ENCODE results near the gene CSTF1.

Gene CSTF1

DNA sequence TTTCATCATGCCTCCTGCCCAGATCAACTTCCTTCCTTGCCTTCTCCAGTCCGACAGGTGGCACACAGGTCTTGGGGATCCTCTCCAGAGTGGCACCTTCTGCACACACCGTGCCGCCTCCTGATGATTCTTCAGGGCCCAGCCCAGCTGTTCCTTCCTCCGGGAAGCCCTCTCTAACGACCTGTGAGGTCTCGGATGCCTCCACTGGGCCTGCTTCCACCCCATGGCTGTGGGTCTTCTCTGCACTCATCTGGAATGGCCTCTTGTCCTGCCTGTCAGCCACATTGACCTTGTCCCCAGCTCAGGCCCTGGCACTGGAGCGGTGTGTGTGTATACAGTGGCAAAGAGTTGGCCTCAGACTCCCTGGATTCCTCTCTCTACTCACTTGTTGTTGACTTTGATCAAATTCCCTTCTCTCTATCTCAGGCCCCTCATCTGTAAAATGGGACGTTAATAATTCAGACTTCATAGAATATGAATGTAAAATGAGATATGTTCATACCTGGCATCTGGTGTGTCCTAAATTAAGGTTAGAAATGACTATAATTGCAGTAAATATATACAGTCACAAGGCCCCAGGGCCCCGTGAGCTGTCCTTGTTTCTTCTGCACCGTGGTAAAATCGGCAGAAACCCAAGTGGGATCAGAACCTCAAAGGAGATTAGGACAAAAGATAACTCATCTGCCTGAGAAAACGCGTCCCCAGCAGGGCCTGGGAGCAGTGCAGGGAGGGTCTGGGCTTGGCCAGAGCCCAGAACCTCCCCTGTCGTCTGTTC, 32.1 kb upstream of the CSTF1 start:
- Mint-ChIP-seq H3K9me3 (no peaks in the 10 kb centered on the region), H3K4me3 (peak overlapping the region; percentile 85), H3K36me3 (ENCODE audit: low read depth) (no peaks in the 10 kb centered on the region), H3K27me3 (no peaks in the 10 kb centered on the region), H3K27ac (peak overlapping the region; percentile 16), H3K4me1 (ENCODE audit: low read depth) (peaks cover 21% of the 10 kb centered on the region)
- no peak for DNase-seq

- peaks cover 4% of the 10 kb centered on the region for H3K36me3 Mint-ChIP-seq (ENCODE audit: low read depth)
- DNase-seq = no peak
- H3K4me3 Mint-ChIP-seq = no peak overlapping the region
- H3K27me3 Mint-ChIP-seq = no peaks in the 10 kb centered on the region
- H3K27ac Mint-ChIP-seq = no peak overlapping the region
- no peaks in the 10 kb centered on the region for H3K9me3 Mint-ChIP-seq
- H3K4me1 Mint-ChIP-seq (ENCODE audit: low read depth) = peaks cover 21% of the 10 kb centered on the region
These were observed 31.6 kb upstream of the CSTF1 start for GRCh38 chr20:56360908-56361205.

- H3K4me3 Mint-ChIP-seq = no peak overlapping the region
- no peaks in the 10 kb centered on the region for H3K9me3 Mint-ChIP-seq
- H3K27ac Mint-ChIP-seq = no peak overlapping the region
- H3K27me3 Mint-ChIP-seq = no peaks in the 10 kb centered on the region
- no peak for DNase-seq
- H3K36me3 Mint-ChIP-seq (ENCODE audit: low read depth) = peaks cover 14% of the 10 kb centered on the region
- H3K4me1 Mint-ChIP-seq (ENCODE audit: low read depth) = peaks cover 21% of the 10 kb centered on the region
These were observed 30.5 kb upstream of the CSTF1 start for GRCh38 chr20:56361900-56362299.

GRCh38 chr20:56362833-56363413, 29.5 kb upstream of the CSTF1 start:
- Mint-ChIP-seq H3K27me3 (no peaks in the 10 kb centered on the region), H3K4me1 (ENCODE audit: low read depth) (peaks cover 21% of the 10 kb centered on the region), H3K9me3 (no peaks in the 10 kb centered on the region), H3K4me3 (no peak overlapping the region), H3K36me3 (ENCODE audit: low read depth) (peaks cover 24% of the 10 kb centered on the region), H3K27ac (no peak overlapping the region)
- no peak for DNase-seq

- peaks cover 29% of the 10 kb centered on the region for H3K36me3 Mint-ChIP-seq (ENCODE audit: low read depth)
- no peak for DNase-seq
- H3K4me3 Mint-ChIP-seq = no peak overlapping the region
- H3K4me1 Mint-ChIP-seq (ENCODE audit: low read depth) = peaks cover 17% of the 10 kb centered on the region
- no peaks in the 10 kb centered on the region for H3K27me3 Mint-ChIP-seq
- H3K27ac Mint-ChIP-seq = no peak overlapping the region
- no peaks in the 10 kb centered on the region for H3K9me3 Mint-ChIP-seq
These were observed 29.0 kb upstream of the CSTF1 start for GRCh38 chr20:56363491-56363890.

DNA sequence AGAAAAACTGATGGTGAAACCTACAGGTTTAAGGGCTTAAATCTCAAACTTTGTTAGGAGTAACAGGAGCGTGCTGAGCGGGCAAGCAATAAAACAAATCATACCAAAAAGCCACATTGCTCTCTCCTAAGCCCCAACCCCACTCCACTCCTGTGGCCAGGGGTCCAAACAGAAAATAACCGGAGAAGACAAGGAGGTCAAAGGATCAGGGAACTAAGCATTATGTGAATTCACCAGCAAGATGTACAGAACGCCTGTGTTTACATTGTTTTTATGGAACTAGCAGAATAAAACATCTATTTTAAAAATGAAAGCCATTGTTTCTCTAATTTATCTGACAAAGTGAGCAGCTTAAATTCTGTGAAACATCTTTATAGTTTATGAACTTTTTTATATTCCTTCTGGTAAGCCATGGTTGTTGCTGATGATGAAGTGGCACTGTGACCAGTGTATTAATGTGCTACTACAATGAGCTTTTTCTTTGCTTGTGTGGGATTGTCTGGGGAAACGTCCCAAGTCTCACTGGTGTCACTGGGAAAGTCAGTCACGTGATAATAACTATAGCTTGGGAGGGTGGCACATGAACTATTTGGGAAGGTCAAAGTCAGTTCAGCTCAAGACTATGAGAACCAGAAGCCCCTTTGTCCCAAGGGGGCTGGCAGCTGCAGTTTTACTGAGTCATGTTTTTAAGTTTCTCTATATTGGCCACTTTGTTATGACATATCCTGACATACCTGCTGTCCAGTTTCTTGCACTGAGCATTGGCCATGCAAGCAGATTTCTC, 23.9 kb upstream of the CSTF1 start:
- no peaks in the 10 kb centered on the region for H3K27me3 Mint-ChIP-seq
- DNase-seq = no peak
- no peak overlapping the region for H3K4me3 Mint-ChIP-seq
- peaks cover 11% of the 10 kb centered on the region for H3K4me1 Mint-ChIP-seq (ENCODE audit: low read depth)
- H3K27ac Mint-ChIP-seq = no peak overlapping the region
- no peaks in the 10 kb centered on the region for H3K9me3 Mint-ChIP-seq
- peaks cover 78% of the 10 kb centered on the region for H3K36me3 Mint-ChIP-seq (ENCODE audit: low read depth)

- Mint-ChIP-seq H3K4me1 (ENCODE audit: low read depth) (peaks cover 17% of the 10 kb centered on the region), H3K9me3 (no peaks in the 10 kb centered on the region), H3K27me3 (no peaks in the 10 kb centered on the region), H3K4me3 (no peak overlapping the region), H3K36me3 (ENCODE audit: low read depth) (peaks cover 83% of the 10 kb centered on the region), H3K27ac (no peak overlapping the region)
- DNase-seq = no peak
These were observed 23.3 kb upstream of the CSTF1 start for GRCh38 chr20:56369179-56369578.

DNA sequence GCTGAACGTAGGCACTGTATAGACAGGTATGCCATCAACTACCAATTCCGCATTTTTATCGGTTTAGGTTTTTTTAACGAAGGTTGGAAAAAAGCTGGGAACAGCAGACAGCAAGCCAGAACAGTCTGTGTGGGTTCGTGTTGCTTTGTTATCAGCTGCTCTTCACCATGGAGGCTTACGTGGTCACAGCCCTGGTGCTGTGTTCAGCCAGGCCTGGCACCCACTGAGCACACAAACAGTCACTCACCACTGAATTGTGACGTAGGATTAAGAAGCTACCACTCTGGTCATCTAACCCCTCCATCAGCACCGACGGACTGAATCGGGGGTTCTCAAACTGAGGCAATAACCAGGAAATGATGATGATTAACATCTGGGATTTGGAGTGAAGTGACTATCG, 20.5 kb upstream of the CSTF1 start:
- no peak overlapping the region for H3K27ac Mint-ChIP-seq
- peaks cover 89% of the 10 kb centered on the region for H3K36me3 Mint-ChIP-seq (ENCODE audit: low read depth)
- H3K4me1 Mint-ChIP-seq (ENCODE audit: low read depth) = peaks cover 19% of the 10 kb centered on the region
- DNase-seq = no peak
- H3K4me3 Mint-ChIP-seq = no peak overlapping the region
- H3K9me3 Mint-ChIP-seq = no peaks in the 10 kb centered on the region
- no peaks in the 10 kb centered on the region for H3K27me3 Mint-ChIP-seq

- H3K36me3 Mint-ChIP-seq (ENCODE audit: low read depth) = peaks cover 88% of the 10 kb centered on the region
- peak overlapping the region; percentile 11 for H3K27ac Mint-ChIP-seq
- no peak overlapping the region for H3K4me3 Mint-ChIP-seq
- H3K27me3 Mint-ChIP-seq = no peaks in the 10 kb centered on the region
- no peak for DNase-seq
- no peaks in the 10 kb centered on the region for H3K9me3 Mint-ChIP-seq
- peaks cover 19% of the 10 kb centered on the region for H3K4me1 Mint-ChIP-seq (ENCODE audit: low read depth)
These were observed 19.6 kb upstream of the CSTF1 start for GRCh38 chr20:56372850-56373249.

DNA sequence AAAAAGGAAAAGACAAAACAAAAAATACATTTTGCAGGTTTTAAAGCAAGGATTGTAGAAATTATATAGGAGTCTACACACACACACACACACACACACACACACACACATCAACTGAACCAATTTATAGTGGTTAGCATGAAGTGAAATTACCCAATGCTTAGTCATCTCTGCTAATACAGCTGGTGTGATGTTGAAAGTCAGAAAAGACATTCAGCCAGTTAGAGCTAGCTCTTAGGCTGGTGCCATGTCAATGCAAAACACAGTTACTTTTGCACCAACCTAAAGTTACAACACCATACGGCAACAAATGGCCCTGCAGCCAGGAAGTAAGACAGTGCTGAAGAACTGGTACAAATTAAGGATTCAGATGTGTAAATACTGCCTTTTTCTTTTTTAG, 18.5 kb upstream of the CSTF1 start:
- Mint-ChIP-seq H3K36me3 (ENCODE audit: low read depth) (peaks cover 89% of the 10 kb centered on the region), H3K9me3 (no peaks in the 10 kb centered on the region), H3K4me3 (no peak overlapping the region), H3K4me1 (ENCODE audit: low read depth) (peaks cover 20% of the 10 kb centered on the region), H3K27me3 (no peaks in the 10 kb centered on the region), H3K27ac (peak overlapping the region; percentile 18)
- no peak for DNase-seq

DNA sequence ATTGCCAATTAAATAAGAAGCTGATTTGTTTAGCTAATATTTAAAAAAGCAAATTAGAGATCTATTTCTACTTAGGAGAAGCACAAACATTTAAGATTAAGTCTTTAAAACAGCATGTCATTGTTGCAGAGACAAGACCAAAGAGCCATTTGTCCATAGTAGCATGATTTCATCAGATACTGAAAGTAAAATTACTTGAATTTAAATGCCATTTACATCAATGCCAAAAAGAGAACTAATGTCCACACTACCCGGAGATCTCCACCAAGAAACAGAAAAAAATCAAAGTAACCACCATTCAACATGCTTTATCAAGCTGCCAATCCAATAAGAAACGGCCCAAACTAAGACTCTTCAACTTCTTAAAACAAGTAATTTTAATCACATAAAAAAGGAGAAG, 16.1 kb upstream of the CSTF1 start:
- no peak overlapping the region for H3K27ac Mint-ChIP-seq
- H3K4me3 Mint-ChIP-seq = no peak overlapping the region
- H3K9me3 Mint-ChIP-seq = no peaks in the 10 kb centered on the region
- H3K4me1 Mint-ChIP-seq (ENCODE audit: low read depth) = peaks cover 25% of the 10 kb centered on the region
- DNase-seq = no peak
- peaks cover 87% of the 10 kb centered on the region for H3K36me3 Mint-ChIP-seq (ENCODE audit: low read depth)
- no peaks in the 10 kb centered on the region for H3K27me3 Mint-ChIP-seq

GRCh38 chr20:56378386-56378785, 14.1 kb upstream of the CSTF1 start:
- Mint-ChIP-seq H3K4me3 (no peak overlapping the region), H3K36me3 (ENCODE audit: low read depth) (peaks cover 85% of the 10 kb centered on the region), H3K9me3 (no peaks in the 10 kb centered on the region), H3K27ac (no peak overlapping the region), H3K27me3 (no peaks in the 10 kb centered on the region), H3K4me1 (ENCODE audit: low read depth) (peaks cover 20% of the 10 kb centered on the region)
- no peak for DNase-seq

DNA sequence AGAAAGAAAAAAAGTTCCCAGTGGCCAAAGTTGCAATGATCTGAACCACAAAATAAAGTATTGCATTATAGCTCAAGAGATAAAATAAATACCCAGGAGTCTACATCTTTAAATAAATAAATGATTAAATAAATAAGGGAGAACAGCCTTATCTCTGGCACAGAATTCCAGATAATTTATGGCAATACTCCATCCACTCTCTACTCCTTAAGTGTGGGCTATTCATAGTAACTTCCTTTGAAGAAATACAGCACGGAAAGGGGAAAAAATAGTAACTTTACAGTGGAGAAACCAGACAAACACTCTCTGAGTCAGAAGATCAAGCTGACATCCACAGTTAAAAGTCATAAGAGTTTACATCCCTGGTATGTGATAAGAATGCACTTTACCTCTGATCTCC, 12.1 kb upstream of the CSTF1 start:
- no peak for DNase-seq
- H3K36me3 Mint-ChIP-seq (ENCODE audit: low read depth) = peaks cover 91% of the 10 kb centered on the region
- H3K4me3 Mint-ChIP-seq = no peak overlapping the region
- H3K4me1 Mint-ChIP-seq (ENCODE audit: low read depth) = peaks cover 11% of the 10 kb centered on the region
- H3K9me3 Mint-ChIP-seq = no peaks in the 10 kb centered on the region
- no peaks in the 10 kb centered on the region for H3K27me3 Mint-ChIP-seq
- H3K27ac Mint-ChIP-seq = no peak overlapping the region

GRCh38 chr20:56381501-56381900, 10.9 kb upstream of the CSTF1 start:
- H3K27me3 Mint-ChIP-seq = no peaks in the 10 kb centered on the region
- H3K36me3 Mint-ChIP-seq (ENCODE audit: low read depth) = peaks cover 90% of the 10 kb centered on the region
- no peak for DNase-seq
- H3K27ac Mint-ChIP-seq = peak overlapping the region; percentile 12
- no peak overlapping the region for H3K4me3 Mint-ChIP-seq
- H3K9me3 Mint-ChIP-seq = no peaks in the 10 kb centered on the region
- peaks cover 11% of the 10 kb centered on the region for H3K4me1 Mint-ChIP-seq (ENCODE audit: low read depth)

DNA sequence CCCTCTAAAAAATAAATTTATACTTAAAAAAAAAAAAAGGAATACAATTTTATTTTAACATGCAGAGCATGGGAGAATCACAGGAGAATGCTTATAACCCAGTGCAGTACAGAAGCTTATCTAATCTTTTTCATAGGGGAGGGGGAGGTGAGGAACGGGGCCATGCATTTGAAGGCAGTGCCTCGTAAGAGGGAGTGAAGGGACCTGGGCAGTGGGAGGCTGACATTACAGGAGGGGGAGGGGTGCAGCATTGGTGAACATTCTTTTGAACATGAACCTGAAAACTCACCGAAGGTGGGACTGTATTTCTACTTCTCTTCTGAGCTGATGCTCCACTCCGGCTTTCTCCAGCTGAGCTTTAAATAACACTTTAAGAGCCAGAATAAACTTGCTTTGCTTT, 9.7 kb upstream of the CSTF1 start:
- Mint-ChIP-seq H3K36me3 (ENCODE audit: low read depth) (peaks cover 88% of the 10 kb centered on the region), H3K9me3 (no peaks in the 10 kb centered on the region), H3K27ac (no peak overlapping the region), H3K4me1 (ENCODE audit: low read depth) (peaks cover 11% of the 10 kb centered on the region), H3K4me3 (no peak overlapping the region), H3K27me3 (no peaks in the 10 kb centered on the region)
- no peak for DNase-seq
